Activated gamma-delta T cell (primary cell): ENCODE measurements around the gene OSBPL7.

Experiments used
- DNase-seq: peaks from one replicate; lab custom pipeline; 2025; lab: John Stamatoyannopoulos, UW

OSBPL7 gene

GRCh38 chr17:47763913-47764582, 57.5 kb downstream of the OSBPL7 start:
- DNase-seq = no peak

- no peak for DNase-seq
Measured at GRCh38 chr17:47762728-47763127, 58.9 kb downstream of the OSBPL7 start.

- no peak for DNase-seq
Measured at GRCh38 chr17:47760409-47761140, 61.0 kb downstream of the OSBPL7 start.

GRCh38 chr17:47757386-47757785, 64.2 kb downstream of the OSBPL7 start:
- DNase-seq = no peak
